Right lobe of liver (tissue), 4 donors: ENCODE data around the gene IL9.

Source experiments
- CTCF ChIP-seq, 4 donors: fragments of 200-600 bp in 3 of 4; fragments of 450-650 bp in 1 of 4; IDR thresholded peaks; one replicate each; pipeline versions ENCODE4 v1.5.1 to v1.8.0; 2016 to 2022; ENCODE audit warnings: antibody characterized with exemption in 4 of 4, mild to moderate bottlenecking in 2 of 4
- POLR2A ChIP-seq: fragments of 450-650 bp; IDR thresholded peaks from one replicate; pipeline ENCODE4 v1.6.1; 2017; ENCODE audit warnings: antibody characterized with exemption, mild to moderate bottlenecking
- donor health status: DM: no; HTN: no; CAD: no.
- donor health status: DM: no; HTN: no; CAD: no.
- donor health status: DM: no; HTN: yes; CAD: no.

GRCh38 chr5:135867599-135867998 lies 28.0 kb downstream of the IL9 start:
- TF ChIP-seq CTCF (IDR thresholded peaks at IDR 0.05) (no peak), POLR2A (no peak)
